Vagina (tissue), 2 donors: ENCODE measurements around the gene SAMMSON.

Experiments used
- POLR2A ChIP-seq, 2 donors: fragments of 450-650 bp; IDR thresholded peaks; one replicate each; pipeline ENCODE4 v1.6.1; 2017; ENCODE audit warnings: antibody characterized with exemption in 2 of 2, mild to moderate bottlenecking in 2 of 2, moderate library complexity in 2 of 2
- POLR2AphosphoS5 ChIP-seq, 2 donors: sonication (generic); formaldehyde crosslinking; IDR thresholded peaks; one replicate each; pipeline ENCODE4 v1.9.0; 2017; ENCODE audit warnings: antibody characterized with exemption in 2 of 2, mild to moderate bottlenecking in 2 of 2, low read depth in 1 of 2; ENCODE audit not compliant: insufficient read depth in 1 of 2
- TF ChIP-seq, protein P1 (sequence below), 3 experiments: fragments of 450-650 bp in 2 of 3; fragments of 200-600 bp in 1 of 3; sonication (generic) in 1 of 3; IDR thresholded peaks; one replicate each; pipeline ENCODE4 v1.5.1; 2017 to 2019; ENCODE audit warnings: antibody characterized with exemption in 3 of 3, mild to moderate bottlenecking in 2 of 3, moderate library complexity in 2 of 3

DNA sequence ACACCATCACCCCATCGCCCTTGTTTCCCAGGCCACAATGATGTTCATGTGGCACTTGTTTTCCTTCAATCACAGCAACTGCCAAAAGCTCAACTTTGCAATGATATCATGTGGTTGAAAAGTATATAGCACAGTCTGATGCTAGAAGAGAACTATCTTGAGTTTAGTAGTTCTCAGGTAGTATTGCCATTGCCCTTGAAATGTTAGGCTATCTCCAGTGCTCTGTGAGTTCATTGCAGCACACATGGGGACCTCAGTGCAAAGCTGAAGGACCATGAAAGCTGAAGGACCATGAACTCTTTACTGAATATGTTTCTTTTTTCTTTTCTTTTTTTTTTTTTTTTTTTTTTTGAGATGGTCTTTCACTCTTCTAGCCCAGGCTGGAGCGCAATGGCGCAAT is 35.9 kb upstream of the SAMMSON start:
- TF ChIP-seq, protein P1, sequence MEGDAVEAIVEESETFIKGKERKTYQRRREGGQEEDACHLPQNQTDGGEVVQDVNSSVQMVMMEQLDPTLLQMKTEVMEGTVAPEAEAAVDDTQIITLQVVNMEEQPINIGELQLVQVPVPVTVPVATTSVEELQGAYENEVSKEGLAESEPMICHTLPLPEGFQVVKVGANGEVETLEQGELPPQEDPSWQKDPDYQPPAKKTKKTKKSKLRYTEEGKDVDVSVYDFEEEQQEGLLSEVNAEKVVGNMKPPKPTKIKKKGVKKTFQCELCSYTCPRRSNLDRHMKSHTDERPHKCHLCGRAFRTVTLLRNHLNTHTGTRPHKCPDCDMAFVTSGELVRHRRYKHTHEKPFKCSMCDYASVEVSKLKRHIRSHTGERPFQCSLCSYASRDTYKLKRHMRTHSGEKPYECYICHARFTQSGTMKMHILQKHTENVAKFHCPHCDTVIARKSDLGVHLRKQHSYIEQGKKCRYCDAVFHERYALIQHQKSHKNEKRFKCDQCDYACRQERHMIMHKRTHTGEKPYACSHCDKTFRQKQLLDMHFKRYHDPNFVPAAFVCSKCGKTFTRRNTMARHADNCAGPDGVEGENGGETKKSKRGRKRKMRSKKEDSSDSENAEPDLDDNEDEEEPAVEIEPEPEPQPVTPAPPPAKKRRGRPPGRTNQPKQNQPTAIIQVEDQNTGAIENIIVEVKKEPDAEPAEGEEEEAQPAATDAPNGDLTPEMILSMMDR (IDR thresholded peaks at IDR 0.05) = no peak
- no peak for TF ChIP-seq POLR2A (IDR thresholded peaks at IDR 0.05)
- TF ChIP-seq POLR2AphosphoS5 (IDR thresholded peaks at IDR 0.05; ENCODE audit: insufficient read depth in 1 of 2, low read depth in 1 of 2) = no peak
